T1000 (cell line): ENCODE data around the gene AUP1.

Experiments used
- DNase-seq: peaks from one replicate; lab custom pipeline; 2025; ENCODE audit warnings: mixed read lengths; lab: John Stamatoyannopoulos, UW

The AUP1 gene

GRCh38 chr2:74556831-74557370 lies 27.4 kb upstream of the AUP1 start:
- no peak for DNase-seq

- DNase-seq, result no peak
These were observed 26.7 kb upstream of the AUP1 start for GRCh38 chr2:74556159-74556558.

DNA sequence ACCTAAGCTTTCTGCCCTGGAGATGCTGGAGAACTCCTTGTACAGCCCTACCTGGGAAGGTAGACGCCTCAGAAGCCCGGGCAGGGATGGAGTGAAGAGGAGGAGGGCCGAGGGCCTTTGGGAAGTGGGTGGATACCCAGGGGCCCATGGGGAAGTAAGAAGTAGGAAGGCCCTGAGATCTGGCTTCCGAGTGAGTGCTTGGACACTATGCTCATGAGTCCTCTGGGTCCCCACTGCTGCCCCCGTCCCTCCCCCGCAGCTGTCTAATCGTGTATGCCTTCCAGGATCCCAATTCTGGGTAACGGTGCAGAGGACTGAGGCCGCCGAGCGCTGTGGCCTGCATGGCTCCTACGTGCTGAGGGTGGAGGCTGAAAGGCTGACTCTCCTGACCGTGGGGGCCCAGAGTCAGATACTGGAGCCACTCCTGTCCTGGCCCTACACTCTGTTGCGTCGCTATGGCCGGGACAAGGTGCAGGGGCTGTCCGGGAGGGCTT lies 26.2 kb upstream of the AUP1 start:
- DNase-seq, result no peak

- DNase-seq, result no peak
These were observed 25.5 kb upstream of the AUP1 start for GRCh38 chr2:74554820-74555531.

GRCh38 chr2:74553892-74554819 lies 24.6 kb upstream of the AUP1 start, which contains the start of the genes DOK1 and LOXL3:
DOK1 (plus strand) TSS chr2:74554720; CDS start chr2:74554755, 35 bp downstream.
LOXL3 (minus strand) TSS chr2:74553942; CDS start chr2:74552634, 1,308 bp downstream.
- DNase-seq, result peak; percentile 66

- no peak for DNase-seq
These were observed 23.7 kb upstream of the AUP1 start for GRCh38 chr2:74552914-74553811.

GRCh38 chr2:74551942-74552913 lies 22.7 kb upstream of the AUP1 start:
- DNase-seq, result no peak

- no peak for DNase-seq
These were observed 22.0 kb upstream of the AUP1 start for GRCh38 chr2:74551530-74551929.

DNA sequence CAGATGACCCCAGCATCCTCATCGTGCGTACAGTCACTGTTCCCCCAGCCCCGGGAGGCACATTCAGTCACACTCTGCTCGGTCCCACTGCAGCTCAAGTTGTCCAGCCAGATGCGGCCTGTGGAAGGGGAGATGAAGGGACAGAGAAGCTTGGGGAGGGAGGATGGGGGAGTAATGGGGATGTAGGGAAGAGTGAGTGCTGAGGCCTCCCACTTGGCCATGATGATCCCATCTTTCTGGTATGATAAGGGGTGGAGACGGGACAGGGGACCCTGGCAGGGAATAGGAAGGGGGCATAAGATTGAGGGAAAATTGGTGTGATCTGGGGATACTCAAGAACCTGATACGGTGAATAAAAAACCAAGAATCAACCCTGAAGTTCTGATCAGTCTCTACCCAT lies 20.7 kb upstream of the AUP1 start:
- DNase-seq, result no peak

DNA sequence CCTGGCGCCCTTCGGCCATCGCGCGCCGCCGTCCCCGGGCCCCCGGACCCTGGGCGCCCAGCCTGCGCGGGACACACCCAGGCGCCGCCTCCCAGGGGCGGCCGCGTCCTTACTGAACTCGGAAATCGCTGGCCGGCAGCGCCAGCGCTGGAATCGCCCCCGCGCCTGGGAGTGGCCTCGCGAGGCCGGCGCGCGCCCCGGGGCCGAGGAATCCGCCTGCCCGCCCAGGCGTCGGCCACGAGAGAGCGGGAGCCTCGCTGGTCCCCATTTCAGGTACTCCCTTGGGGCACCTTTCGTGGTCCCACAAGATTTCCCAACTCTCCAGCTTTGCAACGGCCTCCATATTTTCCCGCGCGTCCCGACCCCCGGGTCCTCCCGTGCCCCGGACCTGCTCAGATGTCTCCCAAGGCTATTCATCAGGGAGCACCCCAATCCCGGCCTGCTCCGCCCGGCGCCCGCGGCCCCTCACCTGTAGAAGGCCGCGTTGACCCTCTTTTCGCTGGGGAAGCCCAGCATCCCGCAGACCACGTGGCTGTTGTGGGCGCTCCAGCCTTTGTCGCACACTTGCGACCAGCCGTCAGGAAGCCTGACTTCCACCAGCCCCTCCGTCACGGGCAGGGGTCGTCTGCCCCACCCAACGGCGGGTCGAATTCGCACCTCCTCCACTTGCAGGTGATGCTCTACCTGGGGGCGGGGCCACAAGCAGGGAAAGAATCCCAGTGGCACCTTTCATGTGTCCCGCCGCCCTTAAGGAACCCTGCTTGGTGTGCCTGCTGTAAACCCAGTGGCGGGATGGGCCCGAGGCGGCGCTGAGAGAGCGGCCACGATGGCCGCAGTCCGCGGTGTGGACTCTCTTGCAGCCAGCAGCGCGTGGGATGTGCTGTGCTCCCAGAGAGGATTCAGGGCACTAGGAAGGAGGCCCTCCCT lies 19.7 kb upstream of the AUP1 start:
- DNase-seq, result no peak

GRCh38 chr2:74548285-74548899 lies 18.9 kb upstream of the AUP1 start:
- DNase-seq, result no peak

- no peak for DNase-seq
These were observed 16.5 kb upstream of the AUP1 start for GRCh38 chr2:74546004-74546403.

DNA sequence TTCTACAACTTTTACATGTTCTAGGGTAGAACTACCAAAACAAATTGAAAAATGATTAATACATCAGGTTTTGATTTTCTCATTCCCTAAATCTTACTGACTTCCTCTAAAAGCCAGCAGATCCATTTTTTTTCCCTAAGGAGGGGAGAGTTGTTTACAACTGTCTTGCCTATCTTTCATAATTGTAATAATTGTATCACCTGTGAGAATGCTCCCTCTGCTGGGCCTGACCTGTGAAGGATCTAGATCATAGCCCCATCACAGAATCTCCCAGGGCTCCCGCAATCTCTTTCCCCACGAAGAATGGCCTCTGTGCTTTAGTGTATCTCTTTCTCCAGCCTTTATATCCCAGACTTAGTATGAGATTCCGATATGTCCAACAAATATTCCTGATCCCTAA lies 15.1 kb upstream of the AUP1 start:
- DNase-seq, result no peak

DNA sequence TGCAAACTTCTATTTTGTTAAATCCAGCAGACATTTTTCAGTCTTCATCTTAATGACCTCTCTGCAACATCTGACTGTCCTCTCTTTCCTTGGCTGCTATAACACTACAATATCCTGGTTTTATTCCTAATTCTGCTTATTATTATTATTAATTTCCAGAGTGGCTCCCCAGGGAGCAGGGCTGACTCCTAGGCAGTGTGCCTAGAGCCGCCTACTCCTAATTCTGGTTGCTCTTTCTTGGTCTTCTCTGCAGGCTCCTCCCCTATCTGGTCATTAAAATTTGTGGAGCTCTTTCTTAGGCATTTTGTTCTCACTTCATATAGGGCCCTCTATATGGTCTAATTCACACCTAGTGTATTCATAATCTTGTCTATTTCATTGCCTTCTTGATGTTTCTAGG lies 13.5 kb upstream of the AUP1 start:
- no peak for DNase-seq

DNA sequence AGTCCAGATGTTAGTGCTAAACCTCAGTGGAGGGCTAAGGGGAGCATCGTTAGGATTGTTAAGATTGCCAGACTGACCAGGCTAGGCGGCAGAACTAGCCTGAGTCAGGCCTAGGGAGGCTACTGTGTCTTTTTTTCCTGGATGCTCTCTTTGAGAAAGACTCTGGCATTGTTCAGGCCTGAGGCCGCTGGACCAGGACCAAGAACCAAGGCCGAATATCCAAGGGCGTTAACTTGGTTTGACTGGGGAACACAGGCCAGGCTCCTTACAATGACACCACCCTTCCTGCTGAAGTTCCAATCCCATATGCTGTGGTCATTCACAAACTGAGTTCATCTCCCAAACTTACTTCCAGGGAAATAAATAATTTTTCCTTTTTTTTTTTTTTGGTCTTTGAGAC lies 10.8 kb upstream of the AUP1 start:
- no peak for DNase-seq

- DNase-seq, result no peak
These were observed 9.4 kb upstream of the AUP1 start for GRCh38 chr2:74538881-74539339.

DNA sequence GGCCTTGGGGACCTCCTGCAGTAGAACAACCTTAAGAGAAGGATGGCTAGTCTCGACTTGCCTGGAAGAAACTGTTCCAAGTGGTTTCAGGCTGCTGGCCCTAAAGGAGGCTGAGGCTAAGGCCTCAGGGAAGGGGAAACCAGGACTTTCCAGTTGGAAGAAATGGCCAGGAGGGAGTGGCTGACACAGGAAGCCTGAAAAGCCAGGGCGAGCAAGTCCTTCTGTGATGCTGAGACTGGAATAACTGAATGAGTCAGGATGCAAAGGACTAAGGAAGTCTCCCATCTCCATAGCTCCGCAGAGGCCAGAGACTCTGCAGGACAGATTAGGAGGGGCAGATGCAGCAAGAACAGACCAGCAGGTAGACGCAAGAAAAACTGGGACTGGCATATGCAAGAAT lies 7.6 kb upstream of the AUP1 start:
- no peak for DNase-seq

GRCh38 chr2:74536166-74536950 lies 6.9 kb upstream of the AUP1 start:
- DNase-seq, result no peak
